GM20431 (cell line): ENCODE results near the gene EFCAB12.
"Not testable (repeated sequence)": the region's sequence is repeated elsewhere in the genome, so short reads cannot be mapped to it uniquely, and the experiment has no call there.

Experiments used
- in situ Hi-C: fragments of 300-500 bp; cut with MseI, MboI; formaldehyde crosslinking; loops from one replicate; pipeline ENCODE4 v1.15.0; 2020; ENCODE audit warnings: low sequenced_read_pairs; ENCODE audit not compliant: unreplicated experiment

The EFCAB12 gene

DNA sequence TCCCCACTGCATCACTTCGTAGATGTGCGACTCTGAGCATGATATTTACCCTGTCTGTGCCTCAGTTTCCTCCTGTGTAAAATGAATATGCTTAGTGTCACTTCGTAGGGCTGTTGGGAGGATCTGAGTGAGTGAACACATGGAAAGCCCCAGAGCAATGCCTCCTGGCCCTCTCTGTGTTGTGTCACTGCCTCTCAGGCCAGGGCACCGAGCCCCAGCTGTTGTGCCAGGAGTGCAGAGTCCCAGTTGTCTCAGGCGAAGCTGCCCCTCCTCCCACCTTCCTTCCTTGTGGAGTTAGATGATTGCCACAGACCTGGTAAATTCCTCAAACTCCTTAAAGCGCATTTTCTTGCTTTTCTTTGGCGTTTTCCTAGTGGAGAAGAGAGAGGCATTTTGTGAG lies 26.2 kb downstream of the EFCAB12 start:
- in situ Hi-C loops, result no loop called here

DNA sequence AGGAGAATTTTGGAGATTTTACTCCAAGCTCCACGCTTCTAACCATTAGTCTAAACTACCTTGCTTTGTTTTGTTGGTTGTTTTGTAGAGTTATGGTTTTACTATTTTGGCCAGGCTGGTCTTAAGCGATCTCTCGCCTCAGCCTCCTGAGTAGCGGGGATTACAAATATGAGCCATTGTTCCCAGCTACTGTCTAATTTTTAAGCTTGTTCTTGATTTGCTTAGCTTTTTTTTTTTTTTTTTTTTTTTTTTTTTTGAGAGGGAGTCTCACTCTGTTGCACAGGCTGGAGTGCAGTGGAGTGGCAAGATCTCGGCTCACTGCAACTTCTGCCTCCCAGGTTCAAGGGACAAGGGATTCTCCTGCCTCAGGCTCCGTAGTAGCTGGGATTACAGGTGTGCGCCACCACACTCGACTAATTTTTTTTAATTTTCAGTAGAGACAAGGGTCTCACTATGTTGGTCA lies 28.5 kb downstream of the EFCAB12 start:
- in situ Hi-C loops, result no loop called here

DNA sequence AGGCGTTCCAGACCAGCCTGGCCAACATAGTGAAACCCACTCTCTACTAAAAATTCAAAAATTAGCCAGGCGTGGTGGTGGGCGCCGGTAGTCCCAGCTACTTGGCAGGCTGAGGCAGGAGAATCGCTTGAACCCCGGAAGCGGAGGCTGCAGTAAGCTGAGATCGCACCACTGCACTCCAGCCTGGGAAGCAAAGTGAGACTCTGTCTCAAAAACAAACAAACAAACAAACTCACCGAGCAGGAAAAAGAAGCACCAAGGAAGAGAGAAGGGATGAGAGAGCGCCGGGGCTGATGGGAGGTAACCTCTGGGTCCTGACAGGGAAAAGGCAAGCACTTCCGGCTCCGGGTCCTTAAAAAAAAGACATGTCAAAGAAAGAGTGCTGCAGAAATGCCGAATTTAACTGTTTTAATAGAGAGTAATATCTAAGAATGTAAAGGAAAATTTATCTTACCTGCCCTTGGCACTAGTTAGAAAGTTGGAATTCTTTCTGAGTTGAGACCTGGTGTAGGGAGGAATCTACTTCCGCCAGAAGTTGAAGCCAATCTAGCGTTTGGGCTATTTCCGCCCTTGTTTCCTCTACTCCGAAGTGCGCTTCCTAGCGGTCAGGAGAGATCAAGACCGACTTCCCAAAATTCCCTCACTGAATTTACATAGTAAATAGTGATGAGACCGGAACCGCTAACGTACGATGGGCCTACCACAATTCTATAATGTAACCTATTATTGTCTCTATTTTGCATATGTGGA lies 29.1 kb downstream of the EFCAB12 start:
- in situ Hi-C loops, result no loop called here

DNA sequence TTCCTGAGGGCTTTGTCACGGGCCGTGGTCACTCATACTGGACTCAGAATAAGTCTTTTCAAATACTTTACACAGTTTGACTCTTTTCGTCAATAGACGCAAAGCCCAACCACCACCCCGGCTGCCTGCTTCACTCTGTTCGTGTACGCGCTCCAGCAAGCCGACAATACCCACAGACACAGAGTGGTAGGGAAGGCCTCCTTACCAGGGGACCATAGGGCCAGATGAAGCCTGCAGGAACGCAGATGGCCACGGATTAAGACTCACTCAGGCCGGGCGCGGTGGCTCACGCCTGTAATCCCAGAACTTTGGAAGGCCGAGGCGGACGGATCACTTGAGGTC lies 29.7 kb downstream of the EFCAB12 start:
- in situ Hi-C loops, result no loop called here

DNA sequence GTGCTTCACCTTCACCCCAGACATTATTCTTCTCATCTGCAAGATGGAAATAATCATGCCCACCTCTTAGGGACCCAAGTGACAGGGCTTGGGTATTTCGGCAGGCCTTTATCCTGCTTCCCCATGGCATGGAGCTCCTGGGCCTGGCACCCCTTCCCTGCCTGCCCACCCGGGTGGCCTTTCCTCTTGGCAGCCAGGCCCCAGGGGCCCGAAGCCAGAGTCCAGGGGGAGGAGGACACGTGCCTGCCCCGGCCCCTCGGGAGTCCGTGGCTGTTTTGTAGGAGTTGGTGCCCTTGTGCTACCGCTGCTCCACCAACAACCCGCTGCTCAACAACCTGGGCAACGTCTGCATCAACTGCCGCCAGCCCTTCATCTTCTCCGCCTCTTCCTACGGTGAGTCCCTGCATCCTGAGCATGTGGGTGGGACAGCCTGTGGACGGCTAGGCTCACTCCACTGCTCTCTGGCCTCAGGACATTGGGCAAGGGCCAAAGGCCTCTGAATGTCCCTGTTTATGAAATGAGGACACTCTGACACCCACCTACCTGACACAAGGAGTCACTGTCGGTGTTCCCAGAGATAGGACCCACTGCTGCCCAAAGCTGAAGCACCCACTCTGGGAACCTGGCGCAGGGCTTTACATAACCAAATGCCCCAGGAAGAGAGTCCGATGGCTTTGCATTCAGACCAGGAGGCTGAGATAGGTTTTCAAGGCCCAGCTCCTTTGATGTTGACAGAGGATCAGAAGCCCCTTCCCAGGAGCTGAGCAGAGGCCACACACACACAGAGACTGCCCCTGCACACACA lies 34.5 kb downstream of the EFCAB12 start:
- in situ Hi-C loops, result not testable (repeated sequence)

DNA sequence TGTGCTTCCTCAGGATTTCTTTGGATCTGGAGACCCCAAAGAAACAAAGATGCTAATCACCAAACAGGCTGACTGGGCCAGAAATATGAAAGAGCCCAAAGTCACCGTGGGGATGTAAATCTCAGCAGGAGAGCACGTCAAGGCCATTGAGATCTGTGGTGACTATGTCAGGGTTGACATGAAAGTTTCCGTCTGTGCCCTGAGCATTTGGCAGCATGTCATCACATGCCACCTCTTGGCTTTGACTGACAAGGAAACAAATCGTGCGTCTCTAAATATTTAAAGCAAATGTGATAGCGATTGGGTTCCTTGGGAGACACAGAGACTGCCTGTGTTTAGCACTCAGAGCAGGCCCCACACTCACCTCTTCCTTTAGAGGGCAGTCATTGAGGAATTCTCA lies 35.2 kb downstream of the EFCAB12 start:
- in situ Hi-C loops, result no loop called here

DNA sequence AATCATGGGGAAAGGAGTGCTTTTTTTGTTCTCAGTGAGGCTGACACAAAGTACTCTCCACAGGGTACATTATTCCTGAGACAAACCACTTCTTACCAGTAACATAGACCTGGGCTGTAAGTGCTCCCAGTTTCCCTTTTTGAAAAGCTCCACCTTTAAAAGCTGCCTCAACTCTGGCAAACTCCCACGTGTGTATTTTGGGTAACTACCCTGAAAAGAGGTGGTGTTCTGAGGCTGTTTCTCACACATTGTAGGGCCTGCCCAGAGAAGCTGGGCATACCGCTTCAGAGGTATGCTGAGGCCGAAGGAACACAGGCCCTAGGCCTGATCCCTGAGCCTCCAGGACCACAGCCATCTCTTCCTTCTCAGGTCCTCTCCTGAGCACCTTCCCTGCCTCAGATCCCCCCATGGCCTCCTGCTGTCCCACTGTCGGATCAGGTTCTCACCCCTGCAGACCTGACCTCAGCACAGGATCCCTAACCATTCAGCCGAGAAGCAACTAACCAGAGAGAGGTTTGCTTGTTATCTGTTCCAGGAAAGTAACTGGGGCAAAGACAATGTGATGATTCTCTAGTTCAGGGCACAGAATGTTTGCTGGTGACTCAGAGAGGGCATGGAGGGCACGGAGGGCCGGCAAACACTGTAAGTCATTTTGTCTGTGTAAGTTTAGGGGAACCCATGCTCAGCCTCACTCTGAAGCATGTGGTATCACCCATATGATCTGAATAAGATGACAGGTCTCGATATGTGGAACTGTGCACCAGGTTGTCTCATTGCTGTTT lies 36.1 kb downstream of the EFCAB12 start:
- in situ Hi-C loops, result not testable (repeated sequence)

DNA sequence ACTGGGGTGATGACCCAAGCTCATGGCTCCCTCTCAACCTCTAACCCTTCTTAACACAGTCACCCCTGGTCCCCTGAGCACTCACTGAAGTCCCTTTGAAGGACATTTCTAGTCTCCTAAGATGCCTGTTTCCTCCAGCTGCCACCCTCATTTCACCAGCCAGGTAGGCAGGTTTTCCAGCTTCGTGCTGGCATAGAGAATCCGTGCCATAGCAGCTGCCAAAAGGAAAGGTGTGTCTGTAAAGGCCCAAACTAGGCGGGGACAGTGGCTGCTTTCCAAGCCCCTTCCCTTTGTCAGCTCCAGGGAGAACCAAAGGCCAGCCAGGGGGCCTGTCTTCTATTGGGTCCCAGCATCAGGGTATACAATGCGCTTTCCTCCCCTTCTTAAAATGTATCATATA lies 36.9 kb downstream of the EFCAB12 start:
- in situ Hi-C loops, result not testable (repeated sequence)

DNA sequence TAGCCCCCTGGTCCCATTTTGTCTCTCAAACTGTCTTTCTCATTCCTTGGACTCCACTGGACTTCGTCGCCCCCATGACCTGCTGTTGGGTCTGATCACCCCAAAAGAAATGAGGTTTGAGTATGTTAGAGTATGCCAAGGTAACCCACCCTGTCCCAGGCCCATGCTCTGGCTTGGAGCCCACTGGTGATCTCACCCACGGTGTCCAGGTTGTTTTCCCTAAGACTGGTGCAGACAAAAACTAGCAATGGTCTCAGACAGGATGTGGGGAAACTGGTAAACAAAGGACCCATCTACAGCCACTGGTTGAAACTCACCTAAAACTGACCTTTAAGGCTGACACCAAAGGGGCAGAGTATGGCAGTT lies 38.9 kb downstream of the EFCAB12 start:
- in situ Hi-C loops, result no loop called here

DNA sequence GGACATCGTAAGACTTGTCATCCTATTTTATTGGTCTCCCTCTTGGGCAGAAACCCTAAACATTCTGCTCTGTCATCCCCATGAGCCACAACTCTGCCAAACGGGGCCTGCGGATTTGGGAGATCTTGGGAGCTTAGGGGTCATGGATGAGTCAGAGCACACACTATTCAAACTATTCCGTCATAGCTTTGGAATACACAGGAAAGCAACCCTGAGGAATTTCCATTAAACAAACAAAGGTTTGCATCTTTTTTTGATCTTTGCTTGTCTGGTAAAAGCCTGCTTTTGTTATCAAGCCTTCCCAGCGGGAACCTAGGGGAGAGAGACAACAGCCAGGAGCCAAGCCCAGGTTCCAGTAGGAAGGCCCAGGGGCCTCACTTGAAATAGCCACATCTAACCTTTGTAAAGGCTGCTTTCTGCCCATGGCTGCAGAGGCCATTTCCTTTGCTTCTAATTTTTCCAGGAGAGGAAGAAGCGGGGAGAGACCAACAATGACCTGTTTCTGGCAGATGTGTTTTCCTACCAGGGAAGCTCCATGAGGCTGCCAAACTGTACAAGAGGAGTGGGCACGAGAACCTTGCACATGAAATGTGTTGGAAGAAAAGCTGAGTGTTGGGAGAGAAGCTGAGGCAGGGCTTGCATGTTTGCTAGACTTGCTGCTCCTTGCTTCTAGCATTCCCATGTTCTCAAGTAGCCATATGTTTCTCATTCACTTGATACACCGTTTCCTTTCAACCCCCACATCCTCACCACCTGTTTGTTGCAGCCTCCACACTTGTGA lies 39.5 kb downstream of the EFCAB12 start:
- in situ Hi-C loops, result not testable (repeated sequence)

DNA sequence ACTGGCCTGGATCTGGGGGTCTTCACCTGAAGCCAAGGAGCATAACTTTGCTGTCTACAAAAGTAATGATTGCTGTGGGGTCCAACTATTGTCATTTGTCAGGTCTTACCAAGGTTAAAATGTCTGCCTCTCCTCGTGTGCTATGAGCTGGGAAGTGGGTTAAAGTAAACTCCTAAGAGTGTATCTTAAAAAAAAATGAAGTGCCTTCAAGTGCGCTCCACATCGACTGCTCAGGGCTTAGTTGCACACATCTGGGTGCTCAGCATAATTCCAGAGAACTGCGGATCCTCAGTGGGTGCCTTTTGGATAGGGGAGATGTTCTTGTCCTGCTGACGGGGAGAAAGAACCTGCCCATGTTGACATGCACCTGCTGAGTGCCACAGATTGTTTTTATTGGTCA lies 40.9 kb downstream of the EFCAB12 start:
- in situ Hi-C loops, result no loop called here

DNA sequence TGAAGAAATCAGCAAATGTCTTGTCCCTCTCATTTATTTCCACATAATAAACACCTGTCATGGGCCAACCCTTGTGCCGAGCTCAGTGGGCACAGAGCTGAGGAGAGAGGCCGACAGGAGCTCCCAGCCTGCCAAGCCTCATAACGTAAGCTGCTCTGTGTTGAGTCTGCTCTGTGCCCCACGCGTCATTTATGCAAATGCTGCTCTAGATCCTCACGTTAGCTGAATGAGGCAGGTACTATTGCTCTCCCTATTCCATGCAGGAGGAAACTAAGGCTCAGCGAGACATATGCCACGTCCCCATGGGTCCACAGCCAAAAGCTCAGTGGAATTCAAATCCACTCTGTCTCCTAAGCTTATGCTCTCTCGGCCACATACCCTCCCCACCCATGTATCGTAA lies 41.5 kb downstream of the EFCAB12 start:
- in situ Hi-C loops, result no loop called here

DNA sequence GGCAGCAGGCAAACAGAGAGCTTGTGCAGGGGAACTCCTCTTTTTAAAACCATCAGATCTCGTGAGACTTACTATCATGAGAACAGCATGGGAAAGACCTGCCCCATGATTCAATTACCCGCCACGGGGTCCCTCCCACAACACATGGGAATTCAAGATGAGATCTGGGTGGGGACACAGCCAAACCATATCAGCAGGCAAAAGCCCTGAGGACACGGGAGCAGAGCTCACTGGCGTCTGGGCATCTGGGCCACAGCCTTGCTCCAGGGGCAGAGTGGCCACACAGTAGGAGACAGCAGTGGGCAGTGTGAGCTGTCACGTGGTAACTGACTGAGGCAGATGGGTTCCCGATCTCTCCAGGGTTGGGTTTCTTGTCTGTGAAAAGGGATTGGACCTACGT lies 42.9 kb downstream of the EFCAB12 start:
- in situ Hi-C loops, result not testable (repeated sequence)

DNA sequence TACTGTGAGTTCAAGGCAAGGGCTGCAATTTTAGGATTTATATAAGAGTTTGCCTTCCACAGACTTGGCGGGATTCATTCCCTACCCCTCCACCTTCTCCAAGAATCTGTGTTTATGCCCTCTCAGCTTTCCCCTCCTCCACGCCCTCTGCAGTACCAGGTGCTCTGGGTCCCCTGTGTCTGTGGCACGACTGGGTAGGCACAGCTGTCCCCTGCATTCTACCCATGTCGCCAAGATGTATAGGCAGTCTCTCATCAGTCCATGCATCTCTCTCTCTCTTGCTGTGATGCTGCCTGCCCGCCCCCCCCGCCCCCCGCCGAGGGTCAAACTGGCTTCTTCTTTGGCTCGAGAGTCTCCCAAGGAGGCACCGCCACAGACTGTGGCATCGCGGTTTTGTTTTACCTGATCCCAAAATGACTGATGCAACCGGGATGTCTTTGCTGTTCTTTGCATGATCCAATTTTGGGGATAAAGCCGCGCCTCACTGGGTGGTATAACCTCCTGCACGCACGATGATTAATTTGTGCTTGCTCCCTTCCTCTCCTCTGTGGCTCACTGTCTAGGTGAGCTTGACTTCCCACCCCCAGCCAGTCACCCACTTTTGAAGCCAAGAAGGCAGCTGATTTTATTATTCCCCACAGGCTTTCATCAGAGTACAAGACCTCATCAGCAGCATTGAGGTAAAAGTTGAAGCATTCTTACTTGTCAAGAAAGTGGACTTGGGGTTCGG lies 43.7 kb downstream of the EFCAB12 start:
- in situ Hi-C loops, result no loop called here

DNA sequence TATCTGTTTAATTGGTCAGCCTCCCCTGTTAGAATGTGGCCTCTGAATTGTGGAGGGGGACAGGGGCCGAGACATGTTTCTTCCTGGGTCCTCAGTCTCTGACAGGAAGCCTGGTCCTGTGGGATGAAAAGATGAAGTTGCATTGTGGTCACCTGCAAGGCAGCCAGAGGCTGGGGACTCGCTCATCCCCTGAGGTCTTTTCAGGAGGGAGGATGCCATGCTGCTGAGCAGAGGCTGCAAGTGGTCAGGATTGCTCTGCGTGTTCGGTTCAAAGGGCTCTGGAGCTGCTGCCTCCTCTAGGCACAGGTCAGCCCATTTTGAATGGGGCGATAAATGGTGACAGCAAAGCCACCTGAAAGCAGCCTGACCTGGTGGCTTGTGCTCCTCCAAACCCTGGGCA lies 44.3 kb downstream of the EFCAB12 start:
- in situ Hi-C loops, result not testable (repeated sequence)

DNA sequence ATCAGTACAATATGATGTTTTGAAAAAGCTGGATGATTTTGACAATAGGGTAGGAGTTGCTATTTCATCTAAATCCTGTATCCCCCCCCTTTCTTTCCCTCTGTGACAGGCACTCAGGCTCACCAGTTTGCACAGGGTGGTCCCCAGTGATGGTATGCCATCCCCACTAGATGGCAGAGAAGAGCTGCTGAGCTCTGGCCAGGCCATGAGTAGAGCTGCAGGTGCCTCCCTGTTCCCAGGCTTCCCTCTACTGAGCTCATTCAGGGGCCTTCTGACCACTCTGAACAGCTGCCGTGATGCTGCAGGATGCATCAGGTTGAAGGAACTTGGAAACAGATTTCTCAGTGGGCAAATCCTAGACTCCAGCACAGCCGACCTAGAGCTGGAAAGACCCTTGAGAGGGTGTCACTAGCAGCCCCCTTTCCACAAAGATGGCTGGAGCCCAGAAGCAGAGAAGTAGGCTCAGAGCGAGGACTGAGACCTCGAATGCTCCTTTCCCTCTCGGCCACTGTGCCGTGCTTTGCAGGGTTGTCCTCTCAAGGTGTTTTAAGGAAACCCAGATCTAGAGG lies 45.1 kb downstream of the EFCAB12 start:
- in situ Hi-C loops, result no loop called here

DNA sequence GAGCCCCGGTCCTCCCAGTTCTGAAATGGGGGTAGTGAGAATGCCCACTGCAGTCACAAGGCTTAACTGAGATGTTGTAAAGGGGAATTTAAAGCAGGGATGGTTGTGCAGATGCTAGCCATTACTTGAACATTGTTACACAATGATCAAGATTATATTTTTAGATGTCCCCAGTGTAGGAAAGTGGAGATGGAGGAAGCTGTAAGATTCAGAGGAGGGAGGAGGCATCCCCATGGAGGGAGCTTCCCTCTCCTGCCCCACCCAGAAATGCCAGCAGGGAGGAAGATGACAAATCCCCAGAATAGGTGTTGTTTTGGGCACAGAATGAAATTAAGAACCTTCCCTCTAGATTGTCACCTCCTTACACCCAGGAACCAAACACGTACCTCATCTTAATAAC lies 46.1 kb downstream of the EFCAB12 start:
- in situ Hi-C loops, result no loop called here

DNA sequence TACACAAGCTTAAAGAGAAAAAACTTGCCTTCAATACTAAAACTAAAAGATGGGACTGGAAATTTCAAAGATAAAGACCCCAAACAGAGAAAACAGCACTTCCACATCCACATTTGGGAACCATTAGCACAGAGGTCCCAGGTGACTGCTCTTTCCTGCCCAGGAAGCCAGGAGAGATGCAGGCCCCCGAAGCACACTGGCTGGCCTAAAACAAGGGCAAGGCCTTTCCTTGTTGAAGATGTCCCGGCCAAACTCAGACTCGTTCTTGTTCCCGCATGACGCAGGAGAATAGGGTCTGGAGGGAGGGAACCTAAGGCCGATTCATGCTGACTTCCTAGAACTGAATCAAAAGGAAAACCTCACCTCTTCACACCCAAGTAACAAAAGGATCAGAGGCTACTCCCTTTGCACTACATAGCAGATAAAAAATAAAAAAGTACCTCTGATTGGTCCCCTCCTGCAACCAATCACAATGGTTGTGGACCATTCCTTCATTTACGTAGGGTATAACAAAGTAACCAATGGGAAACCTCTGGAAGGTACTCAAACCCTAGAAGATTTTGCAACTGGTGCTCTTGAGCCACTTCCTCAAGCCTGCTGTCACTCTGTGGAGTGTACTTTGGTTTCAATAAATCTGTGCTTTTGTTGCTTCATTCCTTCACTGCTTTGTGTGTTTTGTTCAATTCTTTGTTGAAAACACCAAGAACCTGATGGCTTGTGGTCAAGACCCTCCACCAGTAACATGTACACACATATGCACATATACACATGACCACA lies 48.7 kb downstream of the EFCAB12 start:
- in situ Hi-C loops, result no loop called here
